Karpas-422 (cell line): Measurements from ENCODE around the gene RRAGD. TPM values are rescaled to one million over a fixed set of nuclear protein-coding genes. Genes with fewer than 3 reads are reported as not detected.

Source experiments
- DNase-seq: peaks from one replicate; pipeline ENCODE4 v3.0.0-alpha.2; 2015
- H2AFZ ChIP-seq: fragments of 200-600 bp; sonication (generic); 2 replicates; pipeline ENCODE4 v1.6.1; 2014; ENCODE audit warnings: antibody characterized with exemption, low read length, mixed read lengths
- H3K27ac ChIP-seq: fragments of 200-600 bp; sonication (generic); 2 replicates; pipeline ENCODE4 v1.5.1; 2014; ENCODE audit warnings: mild to moderate bottlenecking, low read length, moderate library complexity
- H3K27me3 ChIP-seq: fragments of 200-600 bp; sonication (generic); 2 replicates; pipeline ENCODE4 v1.6.1; 2014; ENCODE audit warnings: low read length, mixed read lengths
- H3K36me3 ChIP-seq: fragments of 200-600 bp; sonication (generic); 2 replicates; pipeline ENCODE4 v1.6.1; 2014; ENCODE audit warnings: low read length, mixed read lengths; ENCODE audit not compliant: insufficient read depth
- H3K4me1 ChIP-seq: fragments of 200-600 bp; sonication (generic); 2 replicates; pipeline ENCODE4 v1.6.1; 2014; ENCODE audit warnings: mild to moderate bottlenecking, low read length, mixed read lengths
- H3K4me2 ChIP-seq: fragments of 200-600 bp; sonication (generic); 2 replicates; pipeline ENCODE4 v1.6.1; 2014; ENCODE audit warnings: low read length, low read depth, mild to moderate bottlenecking; ENCODE audit not compliant: poor library complexity, severe bottlenecking
- H3K4me3 ChIP-seq: fragments of 200-600 bp; sonication (generic); 2 replicates; pipeline ENCODE4 v1.5.1; 2014; ENCODE audit warnings: mild to moderate bottlenecking, antibody characterized with exemption, low read length, mixed read lengths
- H3K79me2 ChIP-seq: fragments of 200-600 bp; sonication (generic); 2 replicates; pipeline ENCODE4 v1.6.1; 2014; ENCODE audit warnings: mild to moderate bottlenecking, low read length, mixed read lengths
- H3K9ac ChIP-seq: fragments of 200-600 bp; sonication (generic); 2 replicates; pipeline ENCODE4 v1.6.0; 2014; ENCODE audit warnings: low read length
- H3K9me2 ChIP-seq: fragments of 200-600 bp; sonication (generic), shearing (Covaris generic); replicated peaks from 2 replicates; pipeline ENCODE4 v1.6.0; 2014; ENCODE audit warnings: mild to moderate bottlenecking, low read length, moderate library complexity; ENCODE audit not compliant: insufficient read depth
- H3K9me3 ChIP-seq: fragments of 300-700, 200-600 bp; sonication (generic); 2 replicates; pipeline ENCODE4 v1.6.1; 2014; ENCODE audit warnings: low read length, mixed read lengths
- H4K20me1 ChIP-seq: fragments of 200-600 bp; sonication (generic); 2 replicates; pipeline ENCODE4 v1.6.1; 2014; ENCODE audit warnings: mild to moderate bottlenecking, antibody characterized with exemption, low read length, low read depth; ENCODE audit not compliant: insufficient read depth
- total RNA-seq: library from RNA; depleted of rRNA; stranded (reverse); fragments of >200 nt; shearing (Covaris generic); gene quantifications from 2 replicates; pipeline ENCODE4 v1.2.3, GENCODE V29; 2014; ENCODE audit warnings: low replicate concordance

The RRAGD gene
- total RNA-seq, 1 experiment from 2014 or later = 0.41 TPM

DNA sequence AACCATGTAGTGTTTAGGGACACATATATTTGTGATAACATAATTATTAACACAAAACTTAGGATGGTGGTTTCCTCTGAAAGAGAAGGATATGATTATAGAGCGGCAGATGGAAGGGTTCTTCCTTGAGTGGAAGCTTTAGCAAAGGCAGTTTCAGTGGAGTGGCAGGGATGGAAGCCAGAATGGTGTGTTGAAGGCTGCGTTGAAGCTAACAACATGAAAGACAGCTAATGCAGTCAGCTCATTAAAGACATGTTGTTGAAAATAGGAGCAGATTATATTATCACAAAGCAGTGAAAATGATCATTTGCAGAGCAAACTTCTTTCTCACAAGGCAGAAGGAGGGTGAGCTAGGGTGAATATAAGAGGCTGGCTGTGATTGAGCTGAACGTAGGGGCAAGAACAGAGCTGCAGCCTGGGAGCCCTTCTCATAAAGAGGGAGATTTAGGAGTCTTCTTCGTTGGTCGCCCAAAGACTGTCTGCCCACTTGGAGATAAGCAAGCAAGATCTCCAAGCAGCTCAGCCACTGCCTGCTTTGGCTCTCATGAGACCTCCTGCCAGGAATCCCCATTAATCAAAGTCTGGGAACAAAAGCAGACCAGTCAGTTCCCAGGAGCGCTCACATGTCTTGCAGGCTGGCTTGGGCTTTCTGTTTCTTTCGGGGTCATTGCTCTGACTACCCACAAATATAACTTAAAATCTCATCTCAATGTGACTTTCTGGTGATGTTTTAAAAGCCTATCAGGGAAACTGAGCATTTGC is 18.3 kb upstream of the RRAGD start:
- H3K36me3 ChIP-seq = no peaks in the 10 kb centered on the region
- H3K4me1 ChIP-seq = no peaks in the 10 kb centered on the region
- no peaks in the 10 kb centered on the region for H4K20me1 ChIP-seq
- H3K9ac ChIP-seq = no peak overlapping the region
- H3K27ac ChIP-seq = no peak overlapping the region
- H3K79me2 ChIP-seq = no peaks in the 10 kb centered on the region
- H3K9me2 ChIP-seq = no peaks in the 10 kb centered on the region
- H2AFZ ChIP-seq = no peak overlapping the region
- no peak overlapping the region for H3K4me2 ChIP-seq
- H3K4me3 ChIP-seq = no peak overlapping the region
- no peak for DNase-seq
- H3K27me3 ChIP-seq = no peaks in the 10 kb centered on the region
- H3K9me3 ChIP-seq = no peaks in the 10 kb centered on the region

DNA sequence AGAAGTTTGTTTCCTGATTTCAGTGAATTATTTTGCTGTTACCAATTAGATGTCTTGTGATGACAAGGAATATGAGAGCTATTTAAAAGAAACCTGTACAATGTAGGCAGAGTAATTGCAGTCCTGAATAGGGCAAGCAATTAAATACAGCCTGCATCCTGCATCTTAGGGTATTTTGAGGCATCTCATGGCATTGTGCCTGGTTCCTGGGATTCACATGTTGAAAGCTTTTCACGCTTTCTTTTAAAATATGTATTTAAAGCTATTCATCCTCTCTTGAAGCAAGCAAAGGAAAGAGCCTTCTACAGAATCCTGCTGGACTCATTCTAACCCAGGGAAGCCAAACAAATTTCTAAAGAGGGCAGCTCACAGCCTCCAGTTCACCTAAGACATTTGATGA is 4.7 kb upstream of the RRAGD start:
- no peaks in the 10 kb centered on the region for H3K27me3 ChIP-seq
- no peaks in the 10 kb centered on the region for H3K36me3 ChIP-seq
- no peaks in the 10 kb centered on the region for H3K79me2 ChIP-seq
- H2AFZ ChIP-seq = no peak overlapping the region
- no peaks in the 10 kb centered on the region for H3K9me2 ChIP-seq
- no peak overlapping the region for H3K4me3 ChIP-seq
- no peaks in the 10 kb centered on the region for H3K9me3 ChIP-seq
- H4K20me1 ChIP-seq = peaks cover 18% of the 10 kb centered on the region
- H3K9ac ChIP-seq = no peak overlapping the region
- no peak overlapping the region for H3K27ac ChIP-seq
- no peak overlapping the region for H3K4me2 ChIP-seq
- peaks cover 6% of the 10 kb centered on the region for H3K4me1 ChIP-seq
- no peak for DNase-seq

DNA sequence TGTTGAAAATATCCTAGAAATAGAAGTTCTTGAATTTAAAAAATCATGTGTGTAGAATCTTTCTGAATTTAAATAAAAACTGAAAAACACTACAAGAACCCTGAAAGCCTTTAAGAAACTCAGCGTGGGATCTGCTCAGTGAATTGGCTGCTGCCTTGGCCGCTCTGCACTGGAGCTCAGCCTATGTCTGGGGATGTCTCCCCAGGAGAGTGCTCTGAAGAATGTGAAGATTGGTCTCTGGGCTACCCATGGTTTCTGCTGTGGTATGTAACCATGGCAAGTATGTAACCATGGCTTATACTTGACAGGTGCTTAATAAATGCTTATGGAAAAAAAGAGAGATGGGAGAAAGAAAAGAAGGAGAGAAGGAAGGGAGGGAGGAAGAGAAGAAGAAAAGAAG is 3.1 kb upstream of the RRAGD start:
- H3K79me2 ChIP-seq = no peaks in the 10 kb centered on the region
- DNase-seq = no peak
- H4K20me1 ChIP-seq = peaks cover 28% of the 10 kb centered on the region

DNA sequence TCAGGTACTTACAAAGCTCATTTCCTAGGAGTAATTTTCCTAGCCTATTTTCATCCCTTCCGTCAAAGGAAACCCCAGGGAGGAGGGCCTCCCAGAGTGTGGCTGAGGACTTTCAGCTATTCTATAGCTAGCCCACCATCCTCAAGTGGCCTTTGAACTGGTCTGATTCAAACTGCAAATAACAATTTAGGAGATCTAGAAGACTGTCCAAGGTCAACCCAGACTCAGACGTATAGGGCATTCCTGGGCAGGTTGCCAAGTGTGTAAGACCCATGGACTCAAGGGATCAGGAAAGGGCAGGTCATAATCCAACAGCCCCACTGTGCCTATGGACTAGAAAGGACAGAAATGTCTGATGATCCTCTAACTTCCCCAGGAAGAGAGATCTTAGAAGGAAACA is 2.1 kb upstream of the RRAGD start:
- Histone ChIP-seq H3K79me2 (no peaks in the 10 kb centered on the region), H3K27me3 (no peaks in the 10 kb centered on the region), H4K20me1 (peaks cover 38% of the 10 kb centered on the region), H3K9ac (no peak overlapping the region), H3K4me1 (peaks cover 32% of the 10 kb centered on the region), H3K36me3 (no peaks in the 10 kb centered on the region), H3K9me3 (no peaks in the 10 kb centered on the region), H3K4me2 (no peak overlapping the region), H3K27ac (no peak overlapping the region), H2AFZ (no peak overlapping the region), H3K4me3 (no peak overlapping the region), H3K9me2 (no peaks in the 10 kb centered on the region)
- no peak for DNase-seq

More for the DNA sequence above, 3.1 kb upstream of the RRAGD start:
- Histone ChIP-seq H3K27me3 (no peaks in the 10 kb centered on the region), H3K9ac (no peak overlapping the region), H3K4me3 (no peak overlapping the region), H3K4me2 (no peak overlapping the region), H3K4me1 (peaks cover 23% of the 10 kb centered on the region), H2AFZ (no peak overlapping the region), H3K9me3 (no peaks in the 10 kb centered on the region), H3K36me3 (no peaks in the 10 kb centered on the region), H3K27ac (no peak overlapping the region), H3K9me2 (no peaks in the 10 kb centered on the region)

DNA sequence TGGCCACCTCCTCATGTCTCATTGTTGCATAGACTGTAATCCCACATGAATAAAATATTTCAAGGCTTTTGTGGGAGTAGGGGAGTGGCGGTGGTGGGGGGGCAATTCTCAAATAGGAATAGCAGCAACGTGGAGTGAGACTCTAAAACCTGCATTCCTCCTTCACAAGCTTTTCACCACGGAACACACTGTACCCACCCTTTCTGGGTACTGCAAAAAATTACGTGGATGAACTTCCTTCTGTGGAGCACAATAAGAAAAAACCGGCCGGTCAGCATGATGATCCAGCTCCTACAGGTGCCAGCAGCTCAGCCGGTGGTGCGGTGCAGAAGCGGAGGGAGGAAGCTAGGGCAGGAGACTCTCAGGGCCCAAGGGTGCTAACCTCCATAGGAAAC is 930 bp upstream of the RRAGD start:
- Histone ChIP-seq H3K36me3 (no peaks in the 10 kb centered on the region), H4K20me1 (peaks cover 48% of the 10 kb centered on the region), H3K4me2 (no peak overlapping the region), H3K79me2 (no peaks in the 10 kb centered on the region), H2AFZ (no peak overlapping the region), H3K9ac (no peak overlapping the region), H3K9me3 (no peaks in the 10 kb centered on the region), H3K4me1 (peaks cover 37% of the 10 kb centered on the region), H3K27me3 (no peaks in the 10 kb centered on the region), H3K27ac (no peak overlapping the region), H3K4me3 (no peak overlapping the region), H3K9me2 (no peaks in the 10 kb centered on the region)
- no peak for DNase-seq

DNA sequence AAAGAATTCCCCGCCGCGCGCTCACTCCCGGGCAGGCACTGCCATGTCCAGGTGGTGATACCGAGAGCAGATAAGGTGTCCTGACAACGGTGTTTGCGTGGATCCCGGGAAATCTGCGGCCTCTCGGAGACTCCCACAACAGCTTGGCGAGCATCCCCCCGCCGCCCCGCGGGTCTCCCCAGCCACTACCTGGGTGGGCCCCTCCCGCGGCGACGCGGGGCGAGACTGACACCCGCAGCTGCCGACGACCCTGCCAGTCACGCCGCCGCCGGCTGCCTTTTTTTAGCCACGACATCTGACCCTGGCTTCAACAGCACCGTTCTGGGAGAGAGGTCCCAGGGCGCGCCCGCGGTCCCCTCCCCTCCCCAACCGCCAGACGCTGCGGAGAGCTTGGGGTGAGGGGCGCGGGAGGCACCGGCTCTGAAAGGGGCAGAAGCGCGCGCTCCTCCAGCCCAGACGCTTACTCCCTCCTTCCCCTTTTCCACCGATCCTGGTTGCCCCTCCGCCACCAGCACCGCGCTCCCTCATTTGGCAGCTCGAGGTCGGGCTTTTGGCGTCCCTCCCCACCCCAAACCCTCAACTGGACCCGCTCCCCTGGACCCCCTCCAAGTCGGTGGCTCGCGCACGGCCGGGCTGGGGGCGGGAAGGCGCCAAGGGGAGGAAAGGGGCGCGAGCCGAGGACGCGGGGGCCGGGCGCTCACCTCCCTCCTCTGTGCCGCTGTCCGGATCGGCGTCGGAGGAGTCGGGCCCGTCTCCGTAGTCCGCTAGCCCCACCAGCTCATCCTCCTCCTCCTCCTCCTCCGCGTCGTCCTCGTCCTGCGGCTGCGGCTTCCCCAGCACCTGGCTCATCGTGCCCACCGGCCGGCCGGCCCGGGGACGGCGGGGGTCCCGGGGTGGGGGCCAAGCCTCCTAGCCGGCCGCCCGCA is 665 bp downstream of the RRAGD start:
- Histone ChIP-seq H3K36me3 (no peaks in the 10 kb centered on the region), H3K4me3 (peak overlapping the region; percentile 45; the same call in 1 of the 2 replicates), H3K79me2 (no peaks in the 10 kb centered on the region), H3K9me3 (no peaks in the 10 kb centered on the region), H3K4me1 (peaks cover 37% of the 10 kb centered on the region), H3K9ac (no peak overlapping the region), H3K4me2 (peak overlapping the region; percentile 64), H4K20me1 (peaks cover 48% of the 10 kb centered on the region), H2AFZ (no peak overlapping the region), H3K9me2 (no peaks in the 10 kb centered on the region), H3K27me3 (no peaks in the 10 kb centered on the region), H3K27ac (no peak overlapping the region)
- no peak for DNase-seq

DNA sequence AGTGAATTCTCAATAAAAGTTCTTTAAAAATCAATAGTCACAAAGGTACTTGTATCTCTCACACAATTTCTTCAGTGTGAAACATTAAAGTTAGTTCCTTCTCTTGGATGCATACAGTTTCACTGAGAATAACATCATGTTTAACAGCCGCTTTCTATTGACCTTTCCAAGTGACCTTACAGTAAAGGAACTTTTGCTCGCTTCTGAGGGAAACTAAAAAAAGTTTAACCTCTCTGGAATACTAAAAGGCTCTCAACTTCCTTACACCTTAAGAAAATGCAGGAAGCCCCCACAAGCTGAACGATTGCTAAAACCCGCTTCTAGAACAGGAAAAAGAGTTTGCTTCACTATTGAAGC is 1.3 kb downstream of the RRAGD start:
- no peak overlapping the region for H3K9ac ChIP-seq
- H3K9me2 ChIP-seq = no peaks in the 10 kb centered on the region
- peaks cover 48% of the 10 kb centered on the region for H4K20me1 ChIP-seq
- H3K4me1 ChIP-seq = peaks cover 37% of the 10 kb centered on the region
- H3K4me3 ChIP-seq = peak overlapping the region; percentile 45
- no peaks in the 10 kb centered on the region for H3K9me3 ChIP-seq
- no peak overlapping the region for H2AFZ ChIP-seq
- H3K27me3 ChIP-seq = no peaks in the 10 kb centered on the region
- H3K36me3 ChIP-seq = no peaks in the 10 kb centered on the region
- no peak for DNase-seq
- H3K4me2 ChIP-seq = peak overlapping the region; percentile 64
- H3K27ac ChIP-seq = no peak overlapping the region
- H3K79me2 ChIP-seq = no peaks in the 10 kb centered on the region

DNA sequence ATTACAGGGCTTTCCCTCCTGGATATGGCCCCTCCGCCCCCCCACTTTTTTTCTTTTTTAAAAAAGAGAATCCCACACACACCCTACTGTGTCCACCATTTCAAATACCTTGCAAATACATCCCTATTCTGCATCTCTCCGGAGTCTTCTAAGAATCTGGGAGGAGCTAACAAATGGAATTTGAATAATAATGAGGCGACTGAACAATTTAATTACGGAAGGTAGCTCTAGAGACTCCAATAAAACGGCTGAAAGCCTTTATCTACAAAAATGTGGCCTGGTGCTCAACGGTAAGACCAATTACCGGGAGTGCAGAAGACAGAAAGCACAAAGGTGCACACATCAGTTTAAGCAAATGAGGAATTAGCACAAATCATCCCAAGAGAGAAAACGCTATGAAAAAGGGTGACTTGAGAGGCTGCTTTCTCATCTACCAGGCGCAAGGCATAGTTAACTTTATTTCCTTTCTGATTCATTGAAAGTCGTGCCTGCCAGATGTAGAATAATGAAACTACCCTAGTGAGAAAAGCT is 1.8 kb downstream of the RRAGD start:
- no peak overlapping the region for H3K27ac ChIP-seq
- peak overlapping the region; percentile 64 for H3K4me2 ChIP-seq
- no peak overlapping the region for H3K4me3 ChIP-seq

More for the DNA sequence above, 1.8 kb downstream of the RRAGD start:
- no peaks in the 10 kb centered on the region for H3K27me3 ChIP-seq
- peaks cover 46% of the 10 kb centered on the region for H4K20me1 ChIP-seq
- no peak overlapping the region for H2AFZ ChIP-seq
- no peaks in the 10 kb centered on the region for H3K36me3 ChIP-seq
- no peak overlapping the region for H3K9ac ChIP-seq
- H3K9me3 ChIP-seq = no peaks in the 10 kb centered on the region
- no peaks in the 10 kb centered on the region for H3K79me2 ChIP-seq
- peak; percentile 93 for DNase-seq
- peaks cover 37% of the 10 kb centered on the region for H3K4me1 ChIP-seq
- no peaks in the 10 kb centered on the region for H3K9me2 ChIP-seq
